PFSK-1 (cell line): Measurements from ENCODE around the gene PCBP3.

Source experiments
- FOXP2 ChIP-seq: optimal IDR thresholded peaks from 2 replicates; pipeline ENCODE3; 2011; ENCODE audit warnings: borderline replicate concordance, control low read depth, inconsistent platforms; ENCODE audit not compliant: insufficient read depth; ENCODE audit errors: extremely low read length, extremely low read depth
- POLR2AphosphoS5 ChIP-seq: IDR thresholded peaks from 2 replicates; pipeline ENCODE4 v1.6.1; 2012; ENCODE audit warnings: low read depth, mild to moderate bottlenecking, control low read depth, low read length, moderate library complexity
- SIN3A ChIP-seq: IDR thresholded peaks from 2 replicates; pipeline ENCODE4 v1.6.1; 2012; ENCODE audit warnings: mild to moderate bottlenecking, low read length, moderate library complexity, borderline replicate concordance; ENCODE audit not compliant: insufficient read depth
- TAF1 ChIP-seq: IDR thresholded peaks from 2 replicates; pipeline ENCODE4 v1.6.1; 2012; ENCODE audit warnings: low read length, control low read depth, borderline replicate concordance; ENCODE audit not compliant: insufficient read depth
- TF ChIP-seq, protein P1 (sequence below), 2 experiments: IDR thresholded peaks; 2 replicates each; pipeline versions ENCODE4 v1.6.1 to v1.8.0; 2011 to 2012; ENCODE audit warnings: low read depth in 2 of 2, low read length in 2 of 2, control low read depth in 1 of 2, inconsistent platforms in 1 of 2, mild to moderate bottlenecking in 1 of 2, moderate library complexity in 1 of 2; ENCODE audit not compliant: insufficient read depth in 1 of 2

The PCBP3 gene

DNA sequence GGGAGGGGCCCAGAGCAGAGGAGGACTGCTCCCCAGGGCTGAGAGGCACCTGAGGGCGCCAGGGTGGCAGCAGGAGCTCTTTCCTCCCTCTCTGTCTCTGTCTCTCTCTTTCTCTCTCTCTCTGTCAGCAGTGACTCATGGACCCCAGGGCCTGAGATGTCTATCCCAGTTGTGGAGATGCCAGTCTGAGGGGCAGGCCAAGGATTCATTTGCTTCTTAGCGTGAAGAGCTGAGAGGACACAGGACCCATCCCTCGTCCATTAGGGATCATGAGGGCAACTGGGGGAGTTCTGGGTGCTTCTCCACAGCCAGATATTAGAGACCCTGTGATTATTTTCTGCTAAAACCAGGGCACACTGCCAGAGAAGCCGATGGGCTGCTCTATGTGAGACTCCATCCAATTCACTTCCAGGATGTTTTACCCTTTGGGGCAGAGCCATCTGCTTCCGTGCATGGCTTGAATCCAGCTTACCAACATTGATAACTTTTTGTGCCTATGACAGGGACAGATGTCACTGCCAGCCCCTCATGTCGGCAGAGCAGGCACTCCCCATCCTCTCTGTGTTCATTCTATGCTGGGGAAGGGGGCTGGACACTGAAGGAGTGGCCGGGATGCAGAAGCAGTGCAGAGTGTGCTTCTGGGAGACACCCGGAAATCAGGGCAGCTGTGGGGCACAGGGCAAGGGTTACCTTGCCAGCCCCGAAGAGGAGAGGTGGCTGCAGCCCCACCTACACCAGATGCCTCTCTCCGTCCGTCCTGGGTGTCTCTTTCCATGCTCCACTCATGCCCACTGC, 4.1 kb upstream of the PCBP3 start:
- no peak for TF ChIP-seq FOXP2
- no peak for TF ChIP-seq POLR2AphosphoS5
- TF ChIP-seq TAF1, result no peak
- TF ChIP-seq, protein P1, sequence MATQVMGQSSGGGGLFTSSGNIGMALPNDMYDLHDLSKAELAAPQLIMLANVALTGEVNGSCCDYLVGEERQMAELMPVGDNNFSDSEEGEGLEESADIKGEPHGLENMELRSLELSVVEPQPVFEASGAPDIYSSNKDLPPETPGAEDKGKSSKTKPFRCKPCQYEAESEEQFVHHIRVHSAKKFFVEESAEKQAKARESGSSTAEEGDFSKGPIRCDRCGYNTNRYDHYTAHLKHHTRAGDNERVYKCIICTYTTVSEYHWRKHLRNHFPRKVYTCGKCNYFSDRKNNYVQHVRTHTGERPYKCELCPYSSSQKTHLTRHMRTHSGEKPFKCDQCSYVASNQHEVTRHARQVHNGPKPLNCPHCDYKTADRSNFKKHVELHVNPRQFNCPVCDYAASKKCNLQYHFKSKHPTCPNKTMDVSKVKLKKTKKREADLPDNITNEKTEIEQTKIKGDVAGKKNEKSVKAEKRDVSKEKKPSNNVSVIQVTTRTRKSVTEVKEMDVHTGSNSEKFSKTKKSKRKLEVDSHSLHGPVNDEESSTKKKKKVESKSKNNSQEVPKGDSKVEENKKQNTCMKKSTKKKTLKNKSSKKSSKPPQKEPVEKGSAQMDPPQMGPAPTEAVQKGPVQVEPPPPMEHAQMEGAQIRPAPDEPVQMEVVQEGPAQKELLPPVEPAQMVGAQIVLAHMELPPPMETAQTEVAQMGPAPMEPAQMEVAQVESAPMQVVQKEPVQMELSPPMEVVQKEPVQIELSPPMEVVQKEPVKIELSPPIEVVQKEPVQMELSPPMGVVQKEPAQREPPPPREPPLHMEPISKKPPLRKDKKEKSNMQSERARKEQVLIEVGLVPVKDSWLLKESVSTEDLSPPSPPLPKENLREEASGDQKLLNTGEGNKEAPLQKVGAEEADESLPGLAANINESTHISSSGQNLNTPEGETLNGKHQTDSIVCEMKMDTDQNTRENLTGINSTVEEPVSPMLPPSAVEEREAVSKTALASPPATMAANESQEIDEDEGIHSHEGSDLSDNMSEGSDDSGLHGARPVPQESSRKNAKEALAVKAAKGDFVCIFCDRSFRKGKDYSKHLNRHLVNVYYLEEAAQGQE (IDR thresholded peaks at IDR 0.05; ENCODE audit: insufficient read depth in 1 of 2, low read depth in 2 of 2, low read length in 2 of 2), result no peak
- no peak for TF ChIP-seq SIN3A

DNA sequence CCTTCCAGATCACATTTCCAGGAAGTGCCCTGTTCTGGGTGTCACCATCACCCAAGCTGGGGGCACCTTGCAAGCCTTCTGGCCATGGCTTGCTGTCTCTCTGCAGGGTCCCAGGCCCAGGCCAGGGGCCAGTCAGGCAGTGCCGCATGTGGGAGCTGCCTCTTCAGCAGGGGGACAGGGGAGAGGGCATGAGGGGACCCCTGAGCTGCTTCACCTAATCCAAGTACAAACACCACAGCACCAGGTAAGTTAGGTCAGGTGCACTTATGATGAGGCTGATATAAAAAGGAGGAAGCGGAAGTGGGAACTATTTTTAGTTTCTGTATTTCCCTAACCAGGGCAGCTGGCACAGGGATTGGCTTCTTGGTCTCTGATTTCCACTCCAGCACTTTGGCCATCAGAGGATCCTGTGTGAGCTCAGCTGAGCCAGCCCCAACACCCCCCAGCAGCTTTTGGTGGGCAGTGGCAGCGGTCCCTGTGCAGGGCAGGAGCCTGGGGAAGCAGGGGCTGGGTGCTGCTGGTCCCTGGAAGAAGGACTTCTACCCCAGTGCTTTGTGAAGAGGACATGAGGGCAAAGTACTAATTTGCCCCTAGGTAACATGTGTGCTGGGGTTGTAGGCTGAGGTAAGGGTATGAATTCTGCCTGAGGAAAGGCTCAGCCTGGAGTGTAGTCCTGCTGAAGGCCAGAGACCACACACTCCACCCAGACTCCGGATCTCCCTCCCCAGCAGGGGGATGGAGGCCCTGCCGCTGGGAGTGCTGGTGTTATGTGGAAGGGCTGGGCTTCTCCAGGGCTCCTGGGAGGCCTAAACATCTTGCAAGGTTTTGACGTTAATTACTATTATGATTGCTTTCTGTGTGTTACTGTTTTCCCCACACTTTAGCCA, 3.3 kb upstream of the PCBP3 start:
- TF ChIP-seq TAF1 (no peak), FOXP2 (no peak), SIN3A (no peak), POLR2AphosphoS5 (no peak)
- TF ChIP-seq, protein P1 (IDR thresholded peaks at IDR 0.05; ENCODE audit: insufficient read depth in 1 of 2, low read depth in 2 of 2, low read length in 2 of 2), result no peak

DNA sequence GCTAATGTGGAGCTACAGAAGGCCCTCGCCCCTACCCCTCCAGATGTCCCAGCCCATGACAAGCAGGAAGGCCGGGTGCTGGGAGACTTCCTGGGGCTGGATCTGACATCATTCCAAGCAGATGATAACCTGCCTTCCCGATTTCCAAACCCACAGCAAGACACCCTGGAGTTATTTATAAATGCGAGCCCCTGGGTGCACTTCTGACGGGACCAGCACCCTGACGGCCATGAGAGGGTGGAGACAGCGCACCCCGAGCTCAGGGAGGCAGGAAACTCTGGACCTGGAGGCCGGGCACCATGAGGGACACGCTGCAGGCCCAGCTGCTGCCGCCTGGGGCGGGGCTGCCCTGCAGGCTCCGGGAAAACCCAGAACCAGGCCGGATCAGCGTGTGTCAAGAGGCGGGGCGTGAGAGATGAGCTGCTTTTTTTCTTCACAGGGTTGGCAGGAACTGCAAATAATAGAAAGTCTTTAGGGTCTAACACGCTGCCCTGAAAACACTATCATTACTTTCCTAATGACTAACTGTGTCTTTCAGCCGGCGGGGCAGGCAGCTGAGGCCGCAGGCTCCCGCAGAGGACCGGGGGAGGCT, 2.5 kb upstream of the PCBP3 start:
- no peak for TF ChIP-seq FOXP2
- no peak for TF ChIP-seq SIN3A
- no peak for TF ChIP-seq TAF1
- TF ChIP-seq, protein P1 (IDR thresholded peaks at IDR 0.05; ENCODE audit: insufficient read depth in 1 of 2, low read depth in 2 of 2, low read length in 2 of 2), result no peak
- TF ChIP-seq POLR2AphosphoS5, result no peak

DNA sequence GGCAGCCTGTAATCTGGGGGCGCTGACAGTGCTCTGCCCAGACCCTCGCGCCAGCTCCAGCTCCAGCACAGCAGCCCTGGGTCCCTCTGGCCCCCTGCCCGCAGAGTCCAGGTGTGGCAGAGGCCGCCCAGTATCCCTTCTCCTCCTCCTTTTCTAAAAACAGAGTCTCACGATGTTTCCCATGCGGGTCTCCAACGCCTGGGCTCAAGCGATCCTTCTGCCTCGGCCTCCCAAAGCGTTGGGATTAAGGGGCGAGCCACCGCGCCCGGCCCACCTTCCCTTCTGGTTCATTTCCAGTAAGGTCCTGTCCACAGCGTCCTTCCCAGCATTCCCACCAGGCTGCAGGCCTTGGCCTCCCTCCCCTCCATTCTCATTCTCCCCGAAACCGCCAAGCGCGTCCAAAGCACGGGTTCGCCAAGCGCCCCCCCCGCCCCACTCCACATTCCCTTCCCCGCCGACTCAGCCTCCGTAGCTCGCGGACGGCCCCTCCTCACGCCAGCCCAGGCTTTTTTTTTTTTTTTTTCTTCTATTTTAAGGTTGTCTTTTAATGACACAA, 2.0 kb upstream of the PCBP3 start:
- TF ChIP-seq, protein P1 (IDR thresholded peaks at IDR 0.05; ENCODE audit: insufficient read depth in 1 of 2, low read depth in 2 of 2, low read length in 2 of 2), result no peak
